Measurements from ENCODE around the gene MAP3K10. TPM values are rescaled to one million over a fixed set of nuclear protein-coding genes. Genes with fewer than 3 reads are reported as not detected.

MAP3K10 gene
- total and polyA plus RNA-seq, 9 of the 15 experiments (the other 6 are each of a cell fraction or from before 2014, with no cell fraction given) = 0.01 to 8.0 (median 2.7) TPM; not detected in 1

DNA sequence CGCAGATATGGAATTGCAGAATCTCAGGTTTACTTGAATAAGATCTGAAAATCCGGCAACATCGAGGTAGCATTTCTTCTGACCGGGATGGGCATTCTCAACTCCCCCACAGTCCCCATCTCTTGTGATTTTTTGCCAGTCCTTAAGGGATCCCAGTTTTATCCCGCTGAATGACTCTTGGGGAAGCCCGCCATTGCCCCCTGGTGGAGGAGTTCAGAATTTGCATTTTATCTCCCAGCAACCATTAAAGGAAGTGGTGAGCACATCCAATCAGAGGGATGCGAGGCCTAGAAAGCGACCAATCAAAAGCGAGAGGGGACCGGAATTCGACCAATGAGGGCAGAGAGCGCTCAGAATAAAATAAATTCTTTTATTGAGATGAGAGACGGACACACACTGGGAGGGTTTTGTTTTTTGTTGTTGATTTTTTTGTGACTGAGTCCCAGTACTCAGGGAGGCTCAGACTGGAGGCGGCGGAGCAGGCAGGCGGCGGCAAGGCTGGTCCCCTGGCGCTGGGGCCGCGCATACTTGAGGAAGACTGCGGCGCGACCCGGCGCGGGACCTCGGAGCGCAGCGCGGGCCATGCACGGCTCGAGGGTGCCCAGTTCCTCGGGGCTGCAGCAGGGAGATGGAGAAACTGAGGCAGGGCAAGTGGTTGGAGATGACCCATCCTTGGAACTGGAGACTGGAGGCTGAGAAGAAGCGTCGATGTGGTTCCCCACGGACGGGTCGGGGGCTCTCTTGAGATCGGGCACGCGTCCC, 30.8 kb downstream of the MAP3K10 start (continued):
- TF ChIP-seq MCM5 (IDR thresholded peaks at IDR 0.05; ENCODE audit: low read depth) = no peak
- TF ChIP-seq HOXB6 (CRISPR knock-in tag; IDR thresholded peaks at IDR 0.05; ENCODE audit: borderline replicate concordance) = no peak
- TF ChIP-seq, protein P1, sequence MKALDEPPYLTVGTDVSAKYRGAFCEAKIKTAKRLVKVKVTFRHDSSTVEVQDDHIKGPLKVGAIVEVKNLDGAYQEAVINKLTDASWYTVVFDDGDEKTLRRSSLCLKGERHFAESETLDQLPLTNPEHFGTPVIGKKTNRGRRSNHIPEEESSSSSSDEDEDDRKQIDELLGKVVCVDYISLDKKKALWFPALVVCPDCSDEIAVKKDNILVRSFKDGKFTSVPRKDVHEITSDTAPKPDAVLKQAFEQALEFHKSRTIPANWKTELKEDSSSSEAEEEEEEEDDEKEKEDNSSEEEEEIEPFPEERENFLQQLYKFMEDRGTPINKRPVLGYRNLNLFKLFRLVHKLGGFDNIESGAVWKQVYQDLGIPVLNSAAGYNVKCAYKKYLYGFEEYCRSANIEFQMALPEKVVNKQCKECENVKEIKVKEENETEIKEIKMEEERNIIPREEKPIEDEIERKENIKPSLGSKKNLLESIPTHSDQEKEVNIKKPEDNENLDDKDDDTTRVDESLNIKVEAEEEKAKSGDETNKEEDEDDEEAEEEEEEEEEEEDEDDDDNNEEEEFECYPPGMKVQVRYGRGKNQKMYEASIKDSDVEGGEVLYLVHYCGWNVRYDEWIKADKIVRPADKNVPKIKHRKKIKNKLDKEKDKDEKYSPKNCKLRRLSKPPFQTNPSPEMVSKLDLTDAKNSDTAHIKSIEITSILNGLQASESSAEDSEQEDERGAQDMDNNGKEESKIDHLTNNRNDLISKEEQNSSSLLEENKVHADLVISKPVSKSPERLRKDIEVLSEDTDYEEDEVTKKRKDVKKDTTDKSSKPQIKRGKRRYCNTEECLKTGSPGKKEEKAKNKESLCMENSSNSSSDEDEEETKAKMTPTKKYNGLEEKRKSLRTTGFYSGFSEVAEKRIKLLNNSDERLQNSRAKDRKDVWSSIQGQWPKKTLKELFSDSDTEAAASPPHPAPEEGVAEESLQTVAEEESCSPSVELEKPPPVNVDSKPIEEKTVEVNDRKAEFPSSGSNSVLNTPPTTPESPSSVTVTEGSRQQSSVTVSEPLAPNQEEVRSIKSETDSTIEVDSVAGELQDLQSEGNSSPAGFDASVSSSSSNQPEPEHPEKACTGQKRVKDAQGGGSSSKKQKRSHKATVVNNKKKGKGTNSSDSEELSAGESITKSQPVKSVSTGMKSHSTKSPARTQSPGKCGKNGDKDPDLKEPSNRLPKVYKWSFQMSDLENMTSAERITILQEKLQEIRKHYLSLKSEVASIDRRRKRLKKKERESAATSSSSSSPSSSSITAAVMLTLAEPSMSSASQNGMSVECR (CRISPR knock-in tag; IDR thresholded peaks at IDR 0.05) = no peak
- TF ChIP-seq ELF1 (tag; IDR thresholded peaks at IDR 0.05) = 0 out of 2 replicates have a peak, but pooled peaks have one; percentile 23
- no peak for TF ChIP-seq SMARCB1 (IDR thresholded peaks at IDR 0.05; ENCODE audit: insufficient read length, low read depth)
- no peak for TF ChIP-seq ZNF699 (CRISPR knock-in tag; IDR thresholded peaks at IDR 0.05; ENCODE audit: insufficient replicate concordance)
- TF ChIP-seq CBFA2T2 (conservative IDR thresholded peaks at IDR 0.05) = no peak
- TF ChIP-seq ZNF318 (IDR thresholded peaks at IDR 0.05; ENCODE audit: borderline replicate concordance in 1 of 2, low read depth in 1 of 2) = no peak
- TF ChIP-seq, protein P2, sequence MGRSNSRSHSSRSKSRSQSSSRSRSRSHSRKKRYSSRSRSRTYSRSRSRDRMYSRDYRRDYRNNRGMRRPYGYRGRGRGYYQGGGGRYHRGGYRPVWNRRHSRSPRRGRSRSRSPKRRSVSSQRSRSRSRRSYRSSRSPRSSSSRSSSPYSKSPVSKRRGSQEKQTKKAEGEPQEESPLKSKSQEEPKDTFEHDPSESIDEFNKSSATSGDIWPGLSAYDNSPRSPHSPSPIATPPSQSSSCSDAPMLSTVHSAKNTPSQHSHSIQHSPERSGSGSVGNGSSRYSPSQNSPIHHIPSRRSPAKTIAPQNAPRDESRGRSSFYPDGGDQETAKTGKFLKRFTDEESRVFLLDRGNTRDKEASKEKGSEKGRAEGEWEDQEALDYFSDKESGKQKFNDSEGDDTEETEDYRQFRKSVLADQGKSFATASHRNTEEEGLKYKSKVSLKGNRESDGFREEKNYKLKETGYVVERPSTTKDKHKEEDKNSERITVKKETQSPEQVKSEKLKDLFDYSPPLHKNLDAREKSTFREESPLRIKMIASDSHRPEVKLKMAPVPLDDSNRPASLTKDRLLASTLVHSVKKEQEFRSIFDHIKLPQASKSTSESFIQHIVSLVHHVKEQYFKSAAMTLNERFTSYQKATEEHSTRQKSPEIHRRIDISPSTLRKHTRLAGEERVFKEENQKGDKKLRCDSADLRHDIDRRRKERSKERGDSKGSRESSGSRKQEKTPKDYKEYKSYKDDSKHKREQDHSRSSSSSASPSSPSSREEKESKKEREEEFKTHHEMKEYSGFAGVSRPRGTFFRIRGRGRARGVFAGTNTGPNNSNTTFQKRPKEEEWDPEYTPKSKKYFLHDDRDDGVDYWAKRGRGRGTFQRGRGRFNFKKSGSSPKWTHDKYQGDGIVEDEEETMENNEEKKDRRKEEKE (IDR thresholded peaks at IDR 0.05; ENCODE audit: borderline replicate concordance in 1 of 2, control insufficient read depth in 1 of 2, low read depth in 2 of 2, low read length in 1 of 2) = no peak

Measured in K562 (cell line).